Measurements from ENCODE around the gene CRACR2A. TPM values are rescaled to one million over a fixed set of nuclear protein-coding genes. Genes with fewer than 3 reads are reported as not detected.

The CRACR2A gene
- polyA plus RNA-seq, 2 of the 4 experiments (the other 2 are of a cell fraction): 1.1 to 3.8 TPM

- TF ChIP-seq REST (IDR thresholded peaks at IDR 0.05) (no peak), POLR2AphosphoS2 (conservative IDR thresholded peaks at IDR 0.05; ENCODE audit: low read length) (no peak), FOSB (CRISPR knock-in tag; IDR thresholded peaks at IDR 0.05) (no peak), PHF8 (IDR thresholded peaks at IDR 0.05; ENCODE audit: borderline replicate concordance, low read depth) (no peak), RAD21 (conservative IDR thresholded peaks at IDR 0.05 in 1 of 2, IDR thresholded peaks at IDR 0.05 in 1 of 2) (no peak), EHMT2 (IDR thresholded peaks at IDR 0.05; ENCODE audit: low read depth) (no peak), KDM5A (IDR thresholded peaks at IDR 0.05) (no peak), CHD4 (IDR thresholded peaks at IDR 0.05; ENCODE audit: borderline replicate concordance) (no peak), TFCP2L1 (CRISPR knock-in tag; IDR thresholded peaks at IDR 0.05) (no peak), RNF2 (IDR thresholded peaks at IDR 0.05; ENCODE audit: borderline replicate concordance, low read depth) (no peak), CBX2 (IDR thresholded peaks at IDR 0.05; ENCODE audit: borderline replicate concordance, low read depth) (no peak), JUN (IDR thresholded peaks at IDR 0.05) (no peak), TP53 (CRISPR knock-in tag; IDR thresholded peaks at IDR 0.05) (no peak)
These were observed 181.6 kb downstream of the CRACR2A start (continued) for GRCh38 chr12:3571323-3571722.

GRCh38 chr12:3568695-3569094 lies 184.2 kb downstream of the CRACR2A start:
- H3K27ac ChIP-seq: no peak overlapping the region
- no peak overlapping the region for H3K4me3 ChIP-seq
- DNase-seq (ENCODE audit: low read depth in 1 of 2, low spot score in 1 of 2) (no peak), FAIRE-seq (no peak), ATAC-seq (no peak)
- no peak overlapping the region for H3K4me2 ChIP-seq
- no peaks in the 10 kb centered on the region for H3K9me3 ChIP-seq
- no peaks in the 10 kb centered on the region for H3K4me1 ChIP-seq
- ChIA-PET CTCF (no interaction called here), POLR2A (no interaction called here)
- WGBS (ENCODE audit: missing lambda C conversion rate): 42% methylated on average over 9 of the region's 9 CpGs
- TF ChIP-seq USF2 (IDR thresholded peaks at IDR 0.05): no peak
- no peak for TF ChIP-seq MAZ (IDR thresholded peaks at IDR 0.05; ENCODE audit: borderline replicate concordance, low read depth, low read length)
- no peak for TF ChIP-seq HOXA7 (CRISPR knock-in tag; IDR thresholded peaks at IDR 0.05)
- no peak for TF ChIP-seq BCL3 (IDR thresholded peaks at IDR 0.05)
- no peak for TF ChIP-seq FOXS1 (CRISPR knock-in tag; IDR thresholded peaks at IDR 0.05)
- TF ChIP-seq EHMT2 (IDR thresholded peaks at IDR 0.05; ENCODE audit: low read depth): no peak
- TF ChIP-seq CHD4 (IDR thresholded peaks at IDR 0.05; ENCODE audit: borderline replicate concordance): no peak
- TF ChIP-seq ZC3H11A (IDR thresholded peaks at IDR 0.05): no peak
- no peak for TF ChIP-seq NFE2L2 (conservative IDR thresholded peaks at IDR 0.05; ENCODE audit: low read length)
- TF ChIP-seq CEBPB (IDR thresholded peaks at IDR 0.05): no peak
- no peak for TF ChIP-seq NPAS2 (CRISPR knock-in tag; IDR thresholded peaks at IDR 0.05; ENCODE audit: borderline replicate concordance)
- no peak for TF ChIP-seq RARB (CRISPR knock-in tag; IDR thresholded peaks at IDR 0.05)

Data from A549 (cell line).